ENCODE results near the gene LYZL1.
"Not testable (repeated sequence)": the region's sequence is repeated elsewhere in the genome, so short reads cannot be mapped to it uniquely, and the experiment has no call there.

DNA sequence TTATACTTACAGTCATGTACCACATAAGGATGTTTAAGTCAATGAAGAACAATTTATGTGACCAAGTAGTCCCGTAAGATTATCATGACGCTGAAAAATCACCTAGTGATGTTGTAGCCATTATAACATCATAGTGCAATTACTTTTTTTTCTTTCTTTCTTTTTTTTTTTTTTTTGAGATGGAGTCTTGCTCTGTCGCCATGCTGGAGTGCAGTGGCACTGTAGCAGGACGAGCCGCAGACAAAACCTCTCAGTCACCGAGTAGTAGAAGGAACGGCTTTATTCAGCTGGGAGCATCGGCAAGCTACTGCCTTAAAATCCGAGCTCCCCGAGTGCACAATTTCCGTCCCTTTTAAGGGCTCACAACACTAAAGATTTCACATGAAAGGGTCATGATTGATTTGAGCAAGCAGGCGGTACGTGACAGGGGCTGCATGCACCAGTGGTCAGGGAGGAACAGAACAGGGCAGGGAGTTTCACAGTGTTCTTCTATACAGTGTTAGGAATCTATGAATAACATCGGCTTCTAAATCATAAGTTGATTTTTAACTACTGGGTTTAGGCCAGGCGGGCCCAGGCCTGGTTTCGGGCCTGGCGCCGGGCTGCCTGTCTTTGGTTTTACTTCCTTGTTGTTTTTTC is 71.5 kb downstream of the LYZL1 start:
- TF ChIP-seq, protein P1, sequence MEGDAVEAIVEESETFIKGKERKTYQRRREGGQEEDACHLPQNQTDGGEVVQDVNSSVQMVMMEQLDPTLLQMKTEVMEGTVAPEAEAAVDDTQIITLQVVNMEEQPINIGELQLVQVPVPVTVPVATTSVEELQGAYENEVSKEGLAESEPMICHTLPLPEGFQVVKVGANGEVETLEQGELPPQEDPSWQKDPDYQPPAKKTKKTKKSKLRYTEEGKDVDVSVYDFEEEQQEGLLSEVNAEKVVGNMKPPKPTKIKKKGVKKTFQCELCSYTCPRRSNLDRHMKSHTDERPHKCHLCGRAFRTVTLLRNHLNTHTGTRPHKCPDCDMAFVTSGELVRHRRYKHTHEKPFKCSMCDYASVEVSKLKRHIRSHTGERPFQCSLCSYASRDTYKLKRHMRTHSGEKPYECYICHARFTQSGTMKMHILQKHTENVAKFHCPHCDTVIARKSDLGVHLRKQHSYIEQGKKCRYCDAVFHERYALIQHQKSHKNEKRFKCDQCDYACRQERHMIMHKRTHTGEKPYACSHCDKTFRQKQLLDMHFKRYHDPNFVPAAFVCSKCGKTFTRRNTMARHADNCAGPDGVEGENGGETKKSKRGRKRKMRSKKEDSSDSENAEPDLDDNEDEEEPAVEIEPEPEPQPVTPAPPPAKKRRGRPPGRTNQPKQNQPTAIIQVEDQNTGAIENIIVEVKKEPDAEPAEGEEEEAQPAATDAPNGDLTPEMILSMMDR (IDR thresholded peaks at IDR 0.05; ENCODE audit: control extremely low read depth in 1 of 3, insufficient read depth in 1 of 3, low read depth in 1 of 3, low read length in 3 of 3), result not testable (repeated sequence)
- TF ChIP-seq TAF1 (IDR thresholded peaks at IDR 0.05; ENCODE audit: low read depth, low read length); POLR2A (IDR thresholded peaks at IDR 0.05; ENCODE audit: control extremely low read depth in 1 of 2, low read depth in 2 of 2, low read length in 2 of 2); RNF2 (IDR thresholded peaks at IDR 0.05; ENCODE audit: borderline replicate concordance, low read depth, low read length, missing control alignments, poor library complexity, severe bottlenecking); EP300 (IDR thresholded peaks at IDR 0.05; ENCODE audit: borderline replicate concordance in 1 of 2, low read depth in 2 of 2, low read length in 2 of 2); SIRT6 (IDR thresholded peaks at IDR 0.05; ENCODE audit: low read length); CHD2 (IDR thresholded peaks at IDR 0.05; ENCODE audit: low read length); USF2 (IDR thresholded peaks at IDR 0.05; ENCODE audit: low read length); MAFK (IDR thresholded peaks at IDR 0.05; ENCODE audit: low read depth, low read length); POLR2AphosphoS5 (IDR thresholded peaks at IDR 0.05; ENCODE audit: low read depth, low read length); SUZ12 (IDR thresholded peaks at IDR 0.05; ENCODE audit: low read length); JUND (IDR thresholded peaks at IDR 0.05; ENCODE audit: low read length): not testable (repeated sequence)

Data from H1 (cell line).